Bone marrow (tissue), 2 donors: ENCODE data around the gene MRPS16.

Experiments used
- DNase-seq, 2 donors: peaks; one replicate each; lab custom pipeline; 2025; lab: John Stamatoyannopoulos, UW

The MRPS16 gene

DNA sequence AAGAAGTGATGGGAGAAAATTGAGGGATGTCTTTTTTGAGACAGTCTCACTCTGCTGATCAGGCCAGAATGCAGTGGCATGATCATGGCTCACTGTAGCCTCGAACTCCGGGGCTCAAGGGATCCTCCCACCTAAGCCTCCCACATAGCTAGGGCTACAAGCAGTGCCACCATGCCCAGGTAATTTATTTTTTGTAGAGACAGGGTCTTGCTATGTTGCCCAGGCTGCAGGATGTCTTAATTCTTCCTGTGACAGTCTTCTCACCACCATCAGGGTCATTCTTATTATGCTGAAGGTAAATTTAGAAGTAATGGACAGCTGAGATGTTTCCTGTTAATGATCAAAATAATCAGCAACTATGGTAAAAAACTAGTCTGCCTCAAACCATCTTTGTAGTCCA lies 12.5 kb downstream of the MRPS16 start:
- no peak for DNase-seq

DNA sequence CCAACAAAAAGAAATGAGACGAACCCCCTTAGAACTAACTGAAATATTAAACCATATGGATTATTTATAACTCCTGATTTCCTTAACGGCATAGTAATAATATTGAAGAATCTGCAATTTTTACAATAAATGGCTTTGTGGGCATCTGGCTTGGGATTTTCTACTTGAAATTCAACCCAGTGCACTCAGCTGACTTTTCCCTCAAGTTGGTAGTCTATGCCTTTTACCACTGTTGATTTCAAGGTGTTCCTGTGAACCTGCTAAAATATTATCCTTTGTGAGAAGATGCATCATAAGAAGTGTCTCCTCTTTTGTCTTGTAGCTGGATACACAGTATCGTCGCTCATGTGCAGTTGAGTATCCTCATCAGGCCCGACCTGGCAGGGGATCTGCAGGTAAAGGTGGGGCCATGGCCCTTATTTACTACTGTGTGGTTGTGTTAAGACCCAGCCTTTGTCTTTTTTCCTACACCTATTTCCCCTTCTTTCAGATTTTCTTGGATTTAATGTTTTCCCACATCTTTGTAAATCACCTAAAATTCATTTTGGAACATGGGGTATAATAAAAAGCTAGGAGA lies 13.4 kb downstream of the MRPS16 start:
- DNase-seq, result no peak

DNA sequence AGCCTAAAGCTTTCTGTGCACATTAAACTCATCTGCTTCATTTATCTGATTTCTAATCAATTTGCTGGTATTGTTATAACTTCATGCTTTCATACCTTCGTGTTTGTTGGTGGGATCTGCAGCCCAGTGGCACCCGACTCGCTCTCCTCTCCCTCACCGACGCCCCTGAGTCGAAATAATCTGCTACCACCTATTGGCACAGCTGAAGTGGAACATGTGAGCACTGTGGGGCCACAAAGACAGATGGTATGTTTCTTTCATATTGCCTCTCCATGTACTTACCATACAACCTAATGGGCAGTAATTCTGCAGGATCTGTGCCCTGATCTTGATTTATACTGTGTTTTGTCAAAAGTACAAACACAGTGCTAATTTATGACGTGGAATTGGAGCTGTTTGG lies 17.7 kb downstream of the MRPS16 start:
- no peak for DNase-seq

DNA sequence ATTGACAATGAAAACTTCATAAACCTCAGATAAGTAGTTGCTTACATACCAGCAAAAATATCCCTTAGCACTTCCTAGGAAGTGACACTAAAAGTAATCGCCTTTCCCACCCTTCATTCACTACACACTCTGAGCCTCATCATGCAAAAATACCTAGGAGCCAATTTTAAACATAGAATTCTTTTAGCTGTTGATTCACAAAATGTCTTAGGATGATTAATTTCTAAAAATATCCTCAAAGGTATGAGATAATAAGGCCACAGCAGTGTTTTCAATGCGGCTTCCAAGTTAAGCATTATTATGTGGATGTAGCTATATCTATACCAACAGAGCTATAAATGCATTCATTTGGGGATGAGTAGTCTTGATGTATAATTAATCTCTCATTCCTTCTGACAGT lies 18.6 kb downstream of the MRPS16 start:
- DNase-seq, result no peak

DNA sequence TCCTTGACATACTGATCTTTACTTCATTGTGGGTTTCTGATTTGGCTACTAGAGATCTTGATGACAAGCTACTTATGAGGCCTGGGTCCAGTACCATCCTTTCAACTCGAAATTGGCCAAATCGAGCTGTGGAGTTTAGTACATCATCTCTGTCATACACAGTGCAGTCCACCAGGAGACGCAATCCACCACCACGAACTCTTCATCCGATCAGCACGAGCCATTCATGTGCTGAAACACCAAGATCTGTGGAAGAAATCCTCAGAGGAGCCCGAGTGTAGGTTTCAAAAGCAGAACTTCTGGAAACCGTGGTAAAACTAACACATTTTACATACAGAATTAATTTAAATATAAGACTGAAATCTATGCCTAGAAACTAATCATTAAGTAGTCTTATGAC lies 19.6 kb downstream of the MRPS16 start:
- no peak for DNase-seq

DNA sequence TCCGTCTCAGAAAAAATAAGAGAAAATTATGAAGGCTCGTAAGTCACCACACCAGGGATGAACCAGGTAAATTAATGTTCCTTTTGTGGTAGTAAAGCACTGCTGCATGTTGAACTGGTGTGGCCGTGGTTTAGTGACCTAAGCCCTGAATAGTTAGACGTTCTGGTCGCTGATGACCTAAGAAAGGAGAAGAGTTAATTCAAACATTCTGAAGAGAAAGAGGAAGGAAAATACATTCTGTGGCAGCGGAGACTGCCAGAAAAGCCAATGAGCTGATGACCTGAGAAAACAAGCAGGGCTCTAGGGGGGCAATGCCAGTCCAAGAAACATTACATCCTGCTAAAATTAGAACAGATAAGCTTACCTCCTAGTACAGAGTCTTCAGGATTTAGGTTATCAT lies 22.9 kb downstream of the MRPS16 start:
- peak in 1 of 2 donors; percentile 29 for DNase-seq

DNA sequence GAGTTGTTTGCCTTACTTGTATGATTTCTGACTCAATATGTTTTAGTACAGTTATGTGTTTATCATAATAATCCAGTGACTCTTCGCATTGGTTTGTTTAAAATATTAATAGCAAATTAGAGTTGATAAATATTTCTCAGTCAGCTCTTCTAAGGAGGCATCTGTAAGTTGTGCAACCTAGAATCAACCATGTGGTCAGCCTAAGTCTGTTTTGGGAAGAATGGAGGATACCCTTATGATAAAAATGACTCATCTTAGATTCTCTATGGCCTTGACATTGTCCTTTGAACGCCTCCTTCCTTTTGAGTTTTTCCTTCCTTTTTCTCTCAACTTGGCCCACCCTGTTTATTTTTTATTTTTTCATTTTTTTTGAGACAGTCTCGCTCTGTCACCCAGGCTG lies 24.2 kb downstream of the MRPS16 start:
- peak in 1 of 2 donors; percentile 8 for DNase-seq

DNA sequence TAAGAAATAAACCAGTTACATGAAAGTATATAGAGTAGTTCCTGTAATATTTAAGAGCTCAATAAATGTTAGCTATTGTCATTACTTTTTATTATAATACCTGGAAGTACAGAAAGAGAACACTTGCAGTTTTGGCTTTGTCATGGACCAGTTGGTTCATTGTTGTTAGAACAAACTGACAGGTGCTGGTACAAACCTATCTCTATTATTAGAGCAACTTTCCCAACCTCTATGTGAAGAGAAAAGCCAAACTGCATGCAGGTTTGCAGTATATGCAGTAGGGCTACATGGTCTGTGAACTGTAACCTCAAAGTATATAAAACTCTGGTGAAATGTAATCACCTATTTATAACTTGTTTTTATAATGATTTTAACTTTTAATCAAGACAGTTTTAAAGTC lies 25.8 kb downstream of the MRPS16 start:
- DNase-seq, result no peak

DNA sequence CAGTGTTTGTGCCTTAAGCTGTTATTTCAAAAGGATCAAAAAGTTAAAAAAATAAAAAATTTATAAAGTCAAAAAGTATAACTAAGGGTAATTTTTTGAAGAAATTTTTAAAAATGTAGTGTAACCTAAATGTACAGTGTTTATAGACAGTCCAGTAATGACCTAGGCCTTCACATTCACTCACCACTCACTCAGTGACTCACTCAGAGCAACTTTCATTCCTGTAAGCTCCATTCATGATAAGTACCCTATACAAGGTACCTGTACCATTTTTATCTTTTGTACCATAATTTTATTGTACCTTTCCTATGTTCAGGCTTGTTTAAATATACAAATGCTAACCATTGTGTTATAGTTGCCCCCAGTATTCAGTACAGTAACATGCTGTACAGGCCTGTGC lies 26.9 kb downstream of the MRPS16 start:
- no peak for DNase-seq

DNA sequence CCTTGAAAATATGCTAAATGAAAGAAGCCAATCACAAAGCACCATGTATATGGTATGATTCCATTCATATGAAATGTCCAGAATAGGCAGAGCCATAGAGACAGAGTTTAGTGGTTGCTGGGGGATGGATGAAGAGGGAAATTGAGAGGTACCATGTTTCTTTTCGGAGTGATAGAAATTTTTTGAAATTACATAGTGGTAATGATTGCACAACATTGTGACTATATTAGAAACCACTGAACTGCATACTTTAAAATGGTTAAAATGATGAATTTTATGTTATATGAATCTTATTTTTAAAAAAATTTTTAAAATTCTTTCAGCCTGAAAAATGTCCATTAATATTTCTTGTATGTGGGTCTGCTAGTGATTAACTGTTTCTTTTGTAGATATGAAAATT lies 31.5 kb downstream of the MRPS16 start:
- DNase-seq, result no peak

DNA sequence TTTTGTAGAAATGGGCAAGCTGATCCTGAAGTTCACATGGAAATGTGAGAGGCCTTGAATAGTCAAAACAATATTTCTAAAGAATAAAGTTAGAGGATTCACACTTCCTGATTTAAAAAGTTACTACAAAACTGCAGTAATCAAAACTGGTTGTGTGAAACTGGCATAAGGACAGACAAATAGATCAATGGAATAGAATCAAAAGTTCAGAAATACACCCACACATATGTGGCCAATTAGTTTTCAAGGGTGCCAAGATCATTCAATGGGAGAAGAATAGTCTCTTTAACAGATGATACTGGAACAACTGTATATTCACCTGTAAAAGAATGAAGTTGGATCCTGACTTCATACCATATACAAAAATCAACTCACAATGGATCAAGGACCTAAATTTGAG lies 33.1 kb downstream of the MRPS16 start:
- DNase-seq, result no peak

DNA sequence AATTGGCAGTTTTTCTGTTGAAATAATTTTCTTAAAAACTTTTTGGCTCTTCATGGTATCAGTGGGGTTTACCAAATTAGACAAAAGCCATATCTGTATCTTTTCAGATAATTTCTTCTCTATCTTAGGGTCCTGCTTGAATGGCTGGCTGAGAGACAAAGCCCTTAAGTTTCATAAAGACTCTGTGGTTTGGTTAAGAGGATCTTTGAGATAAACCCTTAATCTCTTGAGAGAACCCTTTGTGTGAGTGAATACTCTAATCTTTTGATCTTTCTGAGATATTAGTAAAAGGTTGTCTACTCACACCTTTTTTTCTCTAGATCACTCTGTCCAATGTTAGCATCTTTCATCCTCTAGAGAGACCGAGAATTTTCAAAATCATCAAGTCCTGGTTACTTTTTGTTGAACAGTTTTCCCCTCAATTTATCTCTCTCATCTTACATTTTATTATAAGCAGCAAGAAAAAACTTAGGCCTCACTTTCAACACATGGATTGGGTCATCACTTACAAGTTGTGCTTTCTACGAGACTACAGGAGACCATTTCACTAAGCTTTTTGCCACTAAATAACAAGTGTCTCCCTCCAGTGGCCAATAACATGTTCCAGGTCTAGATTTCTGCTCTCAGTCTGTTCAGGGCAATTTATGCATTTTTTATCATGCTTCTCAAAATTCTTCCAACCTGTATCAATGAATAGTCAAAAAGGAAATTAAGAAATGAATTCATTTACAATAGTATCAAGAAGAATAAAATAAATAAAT lies 33.8 kb downstream of the MRPS16 start:
- DNase-seq, result peak in 1 of 2 donors; percentile 1

DNA sequence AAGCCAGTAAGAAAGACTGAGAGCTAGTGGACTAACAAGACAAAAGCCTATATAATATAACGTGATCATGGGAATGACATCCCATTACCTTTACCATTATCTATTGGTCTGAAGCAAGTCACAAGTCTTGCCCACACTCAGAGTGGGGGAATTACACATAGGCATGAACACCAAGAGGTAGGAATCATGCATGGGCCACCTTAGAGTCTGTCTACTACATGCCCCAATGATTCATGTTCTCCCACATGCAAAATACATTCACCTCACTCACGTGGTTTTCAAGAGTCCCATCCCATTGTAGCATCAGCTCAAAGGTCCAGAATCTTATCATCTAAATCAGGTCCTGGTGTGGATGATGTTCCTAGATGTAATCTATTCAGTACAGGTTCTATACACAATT lies 34.8 kb downstream of the MRPS16 start:
- no peak for DNase-seq

DNA sequence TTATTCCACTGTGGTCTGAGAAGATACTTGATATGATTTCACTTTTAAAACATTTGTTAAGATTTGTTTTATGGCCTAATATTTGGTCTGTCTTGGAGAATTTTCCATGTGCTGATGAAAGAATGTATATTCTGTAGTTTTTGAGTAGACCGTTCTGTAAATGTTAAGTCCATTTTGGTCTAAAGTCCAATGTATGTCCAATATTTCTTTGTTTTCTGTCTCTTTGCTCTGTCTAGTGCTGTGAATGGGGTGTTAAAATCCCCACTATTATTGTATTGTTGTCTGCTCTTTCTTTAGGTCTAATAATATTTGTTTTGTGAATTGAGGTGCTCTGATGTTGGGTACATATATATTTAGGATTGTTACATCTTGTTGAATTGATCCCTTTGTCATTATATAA lies 36.7 kb downstream of the MRPS16 start:
- no peak for DNase-seq

DNA sequence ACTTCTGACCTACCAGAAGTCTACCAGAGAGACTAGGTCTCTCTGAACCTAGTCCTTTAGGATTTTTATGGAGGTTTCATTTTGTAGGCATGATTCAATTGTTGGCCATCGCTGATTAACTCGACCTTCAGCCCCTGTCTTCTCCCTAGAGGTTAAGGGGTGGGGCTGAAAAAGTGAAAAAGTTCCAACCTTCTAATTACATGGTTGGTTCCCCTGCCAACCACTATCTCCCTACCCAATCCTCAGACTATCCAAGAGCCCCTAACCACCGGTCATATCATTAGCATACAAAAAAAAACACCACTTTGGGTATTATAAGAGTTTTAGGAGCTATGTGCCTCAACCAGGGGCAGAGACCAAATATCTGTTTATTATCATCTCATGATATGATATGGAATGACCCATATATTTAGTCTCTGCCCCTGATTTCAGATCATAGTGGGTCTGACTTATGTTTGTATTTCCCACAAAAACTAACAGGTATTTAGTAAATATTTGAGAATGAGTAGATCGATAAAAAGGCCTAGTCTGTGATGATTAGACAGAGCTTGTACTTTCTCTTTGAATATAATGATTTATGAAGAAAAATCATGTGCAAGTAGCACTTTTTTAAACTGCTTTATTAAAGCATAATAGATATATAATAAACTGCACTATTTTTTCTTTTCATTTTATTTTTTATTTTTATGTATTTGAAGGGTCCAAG lies 41.2 kb downstream of the MRPS16 start:
- DNase-seq, result no peak

DNA sequence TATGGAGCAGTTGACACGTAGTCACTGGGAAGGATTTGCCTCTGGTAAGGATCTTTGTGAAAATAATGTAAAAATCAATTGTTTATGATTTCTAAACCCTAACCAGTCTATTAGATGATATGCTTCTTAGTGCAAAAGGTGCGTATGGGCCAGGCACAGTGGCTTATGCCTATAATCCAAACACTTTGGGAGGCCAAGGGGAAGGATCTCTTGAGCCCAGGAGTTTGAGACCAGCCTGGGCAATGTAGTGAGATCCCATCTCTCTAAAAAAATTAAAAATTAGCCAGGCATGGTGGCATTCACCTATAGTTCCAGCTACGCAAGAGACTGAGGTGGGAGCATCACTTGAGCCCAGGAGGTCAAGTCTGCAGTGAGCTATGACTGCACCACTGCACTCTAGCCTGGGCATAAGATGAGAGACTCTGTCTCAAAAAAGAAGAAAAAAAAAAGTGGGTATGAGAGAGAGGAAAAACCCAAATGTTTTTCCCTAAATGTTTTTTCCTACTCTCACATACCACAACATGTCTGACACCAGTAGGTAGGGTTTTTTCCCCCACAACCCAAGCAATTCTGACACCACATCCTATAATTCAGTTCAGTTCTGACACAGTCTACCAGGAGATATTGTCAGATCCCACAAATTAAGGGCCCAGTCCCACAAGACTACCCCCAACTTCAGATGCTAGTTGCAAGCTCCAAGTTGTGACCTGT lies 41.9 kb downstream of the MRPS16 start:
- DNase-seq, result no peak

DNA sequence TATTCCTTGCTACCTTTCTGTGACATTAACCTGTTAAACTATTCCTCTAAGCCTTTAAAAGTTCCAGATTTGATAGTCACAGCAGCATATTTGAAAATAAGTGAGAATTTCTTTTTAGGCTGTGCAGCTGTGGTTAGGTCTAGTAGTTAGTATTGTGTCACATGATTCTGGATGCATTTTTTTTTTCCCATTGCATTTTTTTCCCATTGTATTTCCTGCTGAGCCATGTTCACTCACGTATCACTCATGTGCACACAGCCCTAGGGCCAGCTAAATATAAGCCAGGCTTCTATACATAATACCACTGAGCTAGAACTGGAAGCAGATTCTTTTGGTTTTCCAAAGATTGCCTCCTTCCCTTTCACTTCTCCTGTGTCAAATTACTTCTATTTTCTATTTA lies 42.7 kb downstream of the MRPS16 start:
- DNase-seq, result no peak

DNA sequence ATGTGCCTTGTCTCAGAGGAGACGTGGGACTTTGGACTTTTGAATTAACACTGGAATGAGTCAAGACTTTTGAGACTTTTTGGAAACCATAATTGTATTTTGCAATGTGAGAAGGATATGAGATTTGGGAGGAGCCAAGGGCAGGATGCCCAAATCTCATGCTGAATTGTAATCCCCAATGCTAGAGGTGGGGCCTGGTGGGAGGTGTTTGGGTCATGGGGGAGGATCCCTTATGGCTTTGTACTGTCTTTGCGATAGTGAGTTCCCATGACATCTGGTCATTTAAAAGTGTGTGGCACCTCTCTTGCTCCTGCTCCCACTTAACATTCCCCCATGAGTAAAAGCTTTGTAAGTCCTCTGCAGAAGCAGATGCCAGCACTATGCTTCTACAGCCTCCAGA lies 44.6 kb downstream of the MRPS16 start:
- no peak for DNase-seq

DNA sequence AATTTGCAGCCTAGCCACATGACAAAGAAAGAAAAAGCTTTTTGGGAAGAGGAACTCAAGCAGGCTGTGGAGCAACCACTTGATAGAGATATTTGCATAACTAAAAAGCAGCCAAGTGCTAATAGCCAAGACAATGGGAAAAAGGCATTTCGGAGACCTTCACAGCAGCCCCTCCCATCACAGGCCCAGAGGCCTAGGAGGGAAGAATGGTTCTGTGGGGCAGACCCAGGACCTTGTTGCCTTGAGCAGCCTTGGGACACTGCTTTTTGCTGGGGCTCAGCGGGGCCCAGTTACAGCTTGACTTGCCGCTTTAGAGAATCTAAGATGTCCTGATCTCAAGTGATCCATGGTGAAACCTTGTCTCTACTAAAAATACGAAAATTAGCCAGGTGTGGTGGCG lies 46.1 kb downstream of the MRPS16 start:
- DNase-seq, result no peak

DNA sequence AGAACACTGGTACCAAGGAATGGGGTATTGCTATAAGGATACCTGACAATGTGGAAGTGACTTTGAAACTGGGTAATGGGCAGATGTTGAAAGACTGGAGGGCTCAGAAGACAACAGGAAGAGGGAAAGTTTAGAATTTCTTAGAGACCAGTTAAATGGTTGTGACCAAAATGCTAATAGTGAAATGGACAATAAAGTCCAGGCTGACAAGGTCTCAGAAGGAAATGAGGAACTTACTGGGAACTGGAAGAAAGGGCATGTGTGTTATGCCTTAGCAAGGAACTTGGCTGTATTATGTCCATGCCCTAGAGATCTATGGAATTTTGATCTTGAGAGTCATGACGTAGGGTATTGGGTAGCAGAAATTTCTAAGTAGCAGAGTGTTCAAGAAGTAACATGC lies 46.6 kb downstream of the MRPS16 start:
- DNase-seq, result no peak

DNA sequence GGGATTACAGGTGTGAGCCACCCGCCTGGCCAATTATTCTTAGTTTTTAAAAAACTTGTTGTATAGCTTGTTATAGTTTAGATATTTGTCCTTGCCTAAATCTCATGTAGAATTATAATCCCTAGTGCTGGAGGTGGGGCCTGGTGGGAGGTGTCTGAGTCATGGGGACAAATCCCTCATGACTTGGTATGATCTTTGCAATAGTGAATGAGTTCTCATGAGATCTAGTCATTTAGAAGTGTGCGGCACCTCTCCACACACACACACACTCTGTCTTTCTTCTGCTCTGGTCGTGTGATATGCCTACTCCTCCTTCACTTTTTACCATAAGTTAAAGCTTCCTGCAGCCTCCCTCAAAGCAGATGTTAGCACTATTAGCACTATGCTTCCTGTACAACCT lies 47.4 kb downstream of the MRPS16 start:
- no peak for DNase-seq
